NCI-H2171 (cell line): ENCODE data around the gene ANGEL2.
"Not testable (repeated sequence)": the region's sequence is repeated elsewhere in the genome, so short reads cannot be mapped to it uniquely, and the experiment has no call there.

ENCODE experiments used
- DNase-seq: peaks from one replicate; lab custom pipeline; 2025; lab: John Stamatoyannopoulos, UW

ANGEL2 gene, protein sequence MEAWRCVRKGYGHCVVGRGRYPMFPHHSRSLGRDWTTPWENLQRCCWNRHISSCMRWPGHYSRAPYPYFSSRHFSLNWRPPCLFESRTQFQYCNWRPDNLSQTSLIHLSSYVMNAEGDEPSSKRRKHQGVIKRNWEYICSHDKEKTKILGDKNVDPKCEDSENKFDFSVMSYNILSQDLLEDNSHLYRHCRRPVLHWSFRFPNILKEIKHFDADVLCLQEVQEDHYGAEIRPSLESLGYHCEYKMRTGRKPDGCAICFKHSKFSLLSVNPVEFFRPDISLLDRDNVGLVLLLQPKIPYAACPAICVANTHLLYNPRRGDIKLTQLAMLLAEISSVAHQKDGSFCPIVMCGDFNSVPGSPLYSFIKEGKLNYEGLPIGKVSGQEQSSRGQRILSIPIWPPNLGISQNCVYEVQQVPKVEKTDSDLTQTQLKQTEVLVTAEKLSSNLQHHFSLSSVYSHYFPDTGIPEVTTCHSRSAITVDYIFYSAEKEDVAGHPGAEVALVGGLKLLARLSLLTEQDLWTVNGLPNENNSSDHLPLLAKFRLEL

DNA sequence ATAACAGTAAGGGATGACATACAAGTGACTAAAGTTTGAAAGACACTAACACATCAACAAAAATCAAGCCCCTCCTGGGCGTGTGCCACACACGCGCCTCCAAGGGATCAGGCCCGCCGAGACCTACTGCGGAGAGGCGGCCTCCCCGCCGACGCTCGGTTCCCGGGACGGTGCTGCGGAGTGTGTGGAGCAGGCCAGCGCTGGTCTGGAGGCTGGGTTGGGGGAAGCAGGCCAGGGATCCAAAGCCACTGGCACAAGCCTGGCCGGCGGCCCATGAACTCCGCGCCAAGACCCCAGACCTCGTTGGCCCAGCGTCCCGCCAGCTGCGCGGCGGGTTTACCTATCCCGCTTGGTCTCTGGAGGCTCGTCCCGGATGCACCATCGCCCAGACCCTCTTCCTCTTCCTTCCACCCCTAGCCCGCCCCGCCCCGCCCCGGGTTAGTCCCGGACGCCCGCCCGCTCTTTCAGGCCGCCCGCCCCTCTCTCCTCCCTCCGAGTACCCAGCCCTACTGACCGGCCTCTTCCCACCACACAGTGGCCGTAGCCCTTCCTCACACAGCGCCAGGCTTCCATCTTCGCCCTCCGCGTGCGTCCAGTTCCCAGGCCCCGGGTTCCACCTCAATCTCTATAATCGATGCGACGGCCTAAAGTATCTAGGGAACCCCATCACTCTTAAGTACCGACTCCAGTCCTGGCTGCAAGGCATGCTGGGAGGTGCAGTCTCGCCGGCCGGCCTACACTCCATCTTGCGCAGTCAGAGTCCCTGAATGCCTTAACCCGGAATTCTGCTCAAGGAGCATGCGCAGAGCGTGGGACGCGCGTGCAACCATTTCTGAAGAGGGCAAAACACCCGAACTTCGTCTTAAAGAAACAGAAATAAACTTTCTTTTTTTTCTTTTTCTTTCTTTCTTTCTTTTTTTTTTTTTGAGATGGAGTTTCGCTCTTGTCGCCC is at the start of gene ANGEL2:
Gene ANGEL2, minus strand, starts transcription at position 769 of the 952 bp plus-strand sequence. Its CDS starts 196 bp downstream, at position 573.
- peak; percentile 93 for DNase-seq

DNA sequence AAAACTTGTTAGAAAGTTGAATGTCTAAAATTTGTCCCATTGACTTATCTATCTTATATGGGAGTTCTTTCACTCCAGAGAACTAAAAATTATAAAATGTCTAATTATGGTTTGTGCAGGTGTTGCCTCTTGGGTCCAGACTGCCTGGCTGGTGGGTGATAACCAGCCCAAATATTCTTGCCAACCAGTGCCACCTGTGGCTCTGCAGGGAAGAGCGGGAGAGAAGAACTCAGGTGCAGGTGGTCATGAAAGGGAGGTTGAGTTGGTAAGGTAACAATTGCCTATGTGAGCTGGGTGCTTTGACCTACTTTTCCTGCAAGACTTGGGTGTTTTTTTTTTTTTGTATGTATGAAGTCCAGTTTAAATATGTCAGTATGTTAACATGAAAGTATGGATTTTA is 45.6 kb upstream of the ANGEL2 start:
- DNase-seq = no peak

DNA sequence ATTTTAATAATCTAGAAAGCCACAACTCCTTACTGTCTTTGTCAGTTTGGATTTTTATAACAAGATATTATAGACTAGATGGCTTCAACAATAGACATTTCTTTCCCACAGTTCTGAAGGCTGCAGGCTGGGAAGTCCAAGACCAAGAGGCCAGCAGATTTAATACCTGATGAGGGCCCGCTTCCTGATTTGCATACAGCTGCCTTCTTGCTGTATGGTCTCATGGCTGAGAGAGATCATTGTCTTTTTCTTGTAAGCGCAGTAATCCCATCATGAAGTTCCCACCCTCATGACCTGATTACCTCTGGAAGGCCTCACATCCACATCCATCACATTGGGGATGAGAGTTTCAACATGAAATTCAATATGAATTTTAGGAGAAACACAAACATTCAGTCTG is 45.2 kb upstream of the ANGEL2 start:
- no peak for DNase-seq

DNA sequence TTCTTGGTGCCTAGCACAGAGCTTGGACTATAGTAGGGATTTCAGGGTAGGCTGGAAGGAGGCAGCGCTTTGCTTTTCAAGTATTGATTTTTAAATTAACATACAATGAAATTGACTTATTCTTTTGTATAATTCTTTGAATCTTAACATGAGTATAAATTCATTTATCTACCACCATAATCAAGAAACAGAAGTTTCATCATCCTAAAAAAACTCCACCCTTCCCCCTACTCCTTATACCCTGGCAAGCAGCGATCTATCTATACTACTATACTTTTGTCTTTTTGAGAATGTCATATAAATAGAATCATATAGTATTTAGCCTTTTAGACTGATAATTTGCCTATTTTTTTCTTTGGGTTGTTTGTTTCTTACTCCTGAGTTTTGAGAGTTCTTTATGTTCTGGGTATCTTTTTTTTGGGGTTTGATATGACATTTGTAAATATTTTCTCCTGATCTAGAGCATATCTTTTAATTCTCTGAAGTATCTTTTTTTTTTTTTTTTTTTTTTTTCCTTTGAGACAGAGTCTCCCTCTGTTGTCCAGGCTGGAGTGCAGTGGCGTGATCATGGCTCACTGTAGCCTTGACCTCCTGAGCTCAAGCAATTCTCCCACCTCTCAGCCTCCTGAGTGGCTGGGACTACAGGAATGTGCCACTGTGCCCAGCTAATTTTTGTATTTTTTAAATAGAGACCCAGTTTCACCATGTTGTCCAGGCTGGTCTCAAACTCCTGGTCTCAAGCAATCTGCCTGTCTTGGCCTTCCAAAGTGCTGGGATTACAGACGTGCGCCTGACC is 41.8 kb upstream of the ANGEL2 start:
- DNase-seq = no peak

DNA sequence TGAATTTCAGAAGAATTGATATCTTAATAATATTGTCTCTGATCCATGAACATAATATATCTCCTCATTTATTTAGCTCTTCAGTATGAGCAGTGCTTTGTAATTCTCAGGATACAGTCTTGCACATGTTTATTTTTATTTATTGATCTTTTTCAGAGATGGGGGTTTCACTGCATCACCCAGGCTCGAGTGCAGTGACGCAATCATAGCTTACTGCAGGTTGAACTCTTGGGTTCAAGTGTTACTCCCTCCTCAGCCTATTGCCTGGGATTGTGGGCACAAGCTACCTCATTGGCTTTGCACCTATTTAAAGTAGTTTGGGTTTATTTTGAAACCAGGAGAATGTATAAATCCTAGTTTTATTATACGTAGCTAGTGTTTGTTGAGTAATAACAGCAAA is 40.1 kb upstream of the ANGEL2 start:
- no peak for DNase-seq

DNA sequence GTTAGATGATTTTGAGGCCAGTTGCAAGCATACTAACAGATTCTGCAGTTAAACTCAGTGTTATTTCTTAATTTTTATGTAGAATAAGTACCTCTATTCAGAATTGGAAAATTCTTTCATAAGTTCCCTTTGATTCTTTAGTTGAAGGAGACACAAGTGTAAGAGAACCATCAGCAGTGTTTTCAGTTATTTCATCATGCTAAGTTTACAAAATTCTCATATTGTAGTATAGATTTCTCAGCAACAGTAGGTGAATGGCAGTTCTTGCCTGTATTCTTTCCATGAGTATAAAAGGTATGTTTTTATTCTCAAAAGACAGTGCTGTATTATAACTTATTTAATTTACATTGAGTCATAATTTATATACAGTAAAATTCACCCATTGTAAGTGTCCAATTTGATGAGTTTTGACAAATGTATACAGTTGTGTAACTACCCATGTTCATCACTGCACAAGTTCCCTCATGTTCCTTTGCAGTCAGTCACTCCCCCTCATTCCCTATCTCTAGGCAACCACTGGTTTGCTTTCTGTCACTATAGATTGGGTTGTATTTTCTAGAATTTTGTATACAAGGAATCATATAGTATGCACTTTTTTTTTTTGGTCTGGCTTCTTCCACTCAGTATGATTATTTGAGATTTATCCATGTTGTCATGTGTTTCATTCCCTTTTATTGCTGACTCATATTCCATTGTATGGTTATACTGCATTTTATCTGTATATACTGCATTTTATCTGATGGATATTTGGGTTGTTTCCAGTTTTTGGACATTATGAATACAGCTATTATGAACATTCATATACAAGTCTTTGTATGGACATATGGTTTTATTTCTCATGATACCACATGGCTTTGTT is 39.3 kb upstream of the ANGEL2 start:
- DNase-seq = no peak

DNA sequence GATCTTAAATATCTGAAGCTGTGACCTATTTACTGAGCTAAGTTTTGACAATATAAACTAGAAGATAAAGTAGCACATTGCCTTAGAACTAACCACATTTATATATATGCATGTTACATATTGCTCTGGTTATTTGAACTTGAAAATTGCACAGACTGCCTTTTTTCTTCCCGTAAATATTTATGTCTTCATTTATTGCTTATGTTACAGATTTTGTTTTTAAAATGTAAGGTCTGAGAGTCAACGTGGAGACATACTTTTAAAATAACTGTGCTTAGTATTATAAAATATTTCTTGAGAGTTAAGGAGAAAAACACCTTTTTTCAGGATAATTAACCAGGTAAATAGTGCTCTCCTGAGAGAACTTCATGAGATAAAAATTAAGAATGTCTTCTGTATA is 38.5 kb upstream of the ANGEL2 start:
- DNase-seq = no peak

DNA sequence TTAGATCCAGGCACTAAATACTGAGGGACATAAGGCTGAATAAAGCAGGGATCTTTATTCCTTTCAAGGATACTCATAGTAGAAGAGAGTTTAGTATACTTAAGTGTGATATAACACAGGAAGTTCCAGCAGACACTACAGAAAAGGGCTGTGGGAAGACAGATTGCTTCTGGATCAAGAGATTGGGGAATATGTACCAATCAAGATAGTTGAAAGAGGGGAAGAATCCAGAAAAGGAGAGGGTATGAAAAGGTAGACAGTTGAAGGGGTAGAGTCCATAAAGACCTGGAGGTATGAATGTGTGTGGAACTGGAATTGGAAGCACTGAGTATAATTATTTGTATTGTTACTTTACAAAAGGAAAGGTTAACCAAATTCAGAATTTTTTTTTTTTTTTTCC is 37.8 kb upstream of the ANGEL2 start:
- no peak for DNase-seq

DNA sequence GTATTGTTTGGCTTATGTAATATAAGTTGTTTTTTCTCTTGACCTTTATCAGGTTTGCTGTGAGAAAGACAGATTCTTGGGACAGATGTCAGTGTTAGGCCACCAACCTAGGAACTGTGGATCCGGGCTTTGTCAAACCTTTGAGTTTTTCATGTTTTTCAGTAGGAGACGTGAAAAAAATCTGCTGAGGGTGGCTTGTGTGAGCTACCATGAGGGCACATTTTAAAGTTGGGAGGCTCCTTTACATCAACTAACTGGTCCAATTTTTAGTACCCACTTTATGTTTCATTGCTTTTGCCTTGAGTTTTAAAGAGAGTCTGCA is 36.2 kb upstream of the ANGEL2 start:
- no peak for DNase-seq

DNA sequence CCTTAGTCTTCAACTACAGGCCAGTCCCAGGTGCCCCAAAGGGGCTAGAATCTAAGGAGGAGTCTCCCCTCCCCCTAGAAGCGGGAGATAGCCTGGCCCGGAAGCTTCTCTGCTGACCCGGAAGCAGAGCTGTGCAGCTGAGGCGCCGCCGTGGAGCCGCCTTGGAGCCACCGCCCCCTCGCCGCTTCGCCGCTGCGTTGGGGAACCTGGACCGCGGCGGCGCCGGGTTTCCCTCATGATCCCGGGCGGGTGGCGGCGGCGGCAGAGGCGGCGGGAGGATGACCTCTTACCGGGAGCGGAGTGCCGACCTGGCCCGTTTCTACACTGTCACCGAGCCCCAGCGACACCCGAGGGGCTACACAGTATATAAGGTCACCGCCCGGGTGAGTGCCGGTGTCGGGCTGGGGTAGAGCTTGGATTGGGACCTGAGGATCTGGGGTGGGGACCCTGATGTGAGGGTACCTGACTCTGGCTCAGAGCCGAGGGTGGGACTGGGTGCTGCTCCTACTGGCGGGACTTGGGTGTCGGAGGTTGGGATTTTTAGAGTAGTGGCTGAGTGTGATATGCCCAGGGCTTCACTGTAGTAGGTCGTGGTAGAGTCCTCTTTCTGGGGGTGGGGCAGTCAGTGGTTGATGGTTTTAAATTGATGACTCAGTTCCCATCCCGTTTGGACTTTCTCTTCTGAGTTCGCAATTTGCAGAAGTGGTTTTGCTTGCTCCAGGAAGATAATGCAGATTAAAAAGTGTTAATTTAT is 35.6 kb upstream of the ANGEL2 start, which contains the start of gene RPS6KC1:
Gene RPS6KC1, plus strand, starts transcription at position 115 of the 754 bp plus-strand sequence. Its CDS starts 164 bp downstream, at position 279.
- peak; percentile 84 for DNase-seq

DNA sequence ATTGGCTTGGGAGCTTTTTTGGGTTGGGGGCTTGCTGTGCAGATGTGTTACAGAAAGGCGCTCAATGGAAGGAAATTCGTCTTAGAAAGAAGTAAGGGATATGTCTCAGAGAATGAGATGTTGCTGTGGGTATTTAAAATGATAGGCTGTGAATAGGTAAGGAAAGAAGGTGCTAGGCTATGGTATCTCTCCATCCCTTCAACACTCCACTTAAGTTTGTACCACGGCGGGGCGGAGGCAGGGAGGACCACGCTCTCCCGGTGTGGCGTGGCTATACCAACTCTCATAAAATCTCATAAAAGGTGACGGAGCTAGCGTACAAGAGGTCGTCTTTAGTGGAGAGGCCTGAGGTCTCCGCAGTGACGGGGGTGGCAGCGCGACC is 35.1 kb upstream of the ANGEL2 start:
- peak; percentile 59 for DNase-seq

DNA sequence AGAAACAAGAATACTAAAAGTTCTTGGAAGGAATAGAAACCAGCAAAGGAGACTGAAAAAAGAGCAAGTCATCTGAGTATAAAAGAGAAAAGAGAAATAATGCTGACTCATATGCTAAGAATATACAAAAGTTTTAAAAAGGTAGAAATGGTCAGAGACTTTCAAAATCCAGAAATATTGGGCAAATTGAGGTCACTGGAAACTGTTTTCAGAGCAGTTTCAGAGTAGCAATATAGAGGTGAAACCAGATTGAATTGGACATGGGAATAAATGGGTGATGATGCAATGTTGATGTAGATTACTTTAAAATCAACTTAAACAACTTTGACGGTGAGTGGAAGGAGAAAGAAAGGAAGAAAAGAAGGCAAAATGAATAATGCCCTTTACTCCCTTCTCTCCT is 33.6 kb upstream of the ANGEL2 start:
- DNase-seq = no peak

DNA sequence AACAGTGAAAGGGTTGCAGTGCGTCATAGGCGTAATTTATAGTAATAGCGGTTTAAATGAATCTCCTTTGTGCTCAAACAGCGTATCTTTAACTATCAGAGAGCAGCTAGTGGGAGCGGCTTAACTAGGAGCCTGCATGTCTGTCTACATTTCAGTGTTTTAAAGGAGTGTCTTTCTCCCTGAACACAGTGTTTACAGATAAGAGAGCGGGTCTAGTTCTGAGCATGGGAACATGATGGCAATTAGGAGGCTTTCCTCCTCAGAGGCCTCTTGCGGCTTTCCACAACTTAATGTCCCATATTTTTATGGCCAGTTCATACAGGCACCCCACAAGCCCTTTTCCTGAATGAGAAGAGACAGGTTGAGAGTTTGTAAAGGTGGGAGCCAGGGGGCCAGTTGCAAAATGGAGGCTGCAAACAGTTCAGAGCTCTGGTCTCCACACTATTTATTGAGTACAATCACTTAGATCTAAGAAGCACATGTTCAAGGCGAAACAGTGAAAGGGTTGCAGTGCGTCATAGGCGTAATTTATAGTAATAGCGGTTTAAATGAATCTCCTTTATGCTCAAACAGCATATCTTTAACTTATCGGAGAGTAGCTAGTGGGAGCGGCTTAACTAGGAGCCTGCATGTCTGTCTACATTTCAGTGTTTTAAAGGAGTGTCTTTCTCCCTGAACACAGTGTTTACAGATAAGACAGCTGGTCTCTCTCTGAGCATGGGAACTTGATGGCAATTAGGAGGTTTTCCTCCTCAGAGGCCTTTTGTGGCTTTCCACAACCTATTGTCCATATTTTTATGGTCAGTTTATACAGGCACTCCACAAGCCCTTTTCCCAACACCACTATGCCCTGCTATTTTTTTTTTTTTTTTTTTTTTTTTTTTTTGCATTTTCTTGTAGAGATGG is 29.9 kb upstream of the ANGEL2 start:
- DNase-seq = not testable (repeated sequence)

DNA sequence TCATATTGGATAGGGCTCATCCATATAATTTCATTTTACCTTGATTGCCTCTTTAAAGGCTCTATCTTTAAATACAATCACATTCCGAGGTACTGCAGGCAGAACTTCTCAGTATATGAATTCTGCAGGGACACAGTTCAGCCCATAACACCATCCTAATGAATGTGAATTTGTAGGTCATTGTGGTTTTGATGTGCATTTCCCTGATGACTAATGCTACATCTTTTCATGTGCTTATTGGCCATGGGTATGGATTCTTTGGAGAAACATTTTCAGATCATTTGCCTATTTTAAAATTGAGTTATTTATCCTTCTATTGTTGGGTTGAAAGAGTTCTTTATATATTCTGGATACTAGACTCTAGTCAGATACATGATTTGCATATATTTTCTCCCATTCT is 25.8 kb upstream of the ANGEL2 start:
- DNase-seq = no peak

DNA sequence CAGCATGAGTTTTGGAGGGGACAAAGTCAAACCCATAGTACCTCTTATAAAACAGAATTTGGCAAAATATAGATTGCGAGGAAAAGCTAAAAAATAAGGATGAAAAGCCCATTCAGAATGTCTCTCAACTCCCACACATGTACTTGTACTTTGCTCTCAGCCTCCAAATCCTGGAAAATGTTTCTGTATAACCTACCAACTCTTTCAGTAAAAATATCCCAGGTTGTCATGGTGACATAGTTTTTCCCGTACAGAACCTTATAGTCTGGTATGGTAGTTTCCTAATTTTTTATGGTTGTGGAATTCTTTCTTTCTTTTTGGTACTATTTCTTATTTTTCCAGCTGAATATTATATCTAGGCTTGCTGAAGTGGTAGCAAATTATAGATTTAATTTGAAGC is 19.9 kb upstream of the ANGEL2 start:
- DNase-seq = no peak

DNA sequence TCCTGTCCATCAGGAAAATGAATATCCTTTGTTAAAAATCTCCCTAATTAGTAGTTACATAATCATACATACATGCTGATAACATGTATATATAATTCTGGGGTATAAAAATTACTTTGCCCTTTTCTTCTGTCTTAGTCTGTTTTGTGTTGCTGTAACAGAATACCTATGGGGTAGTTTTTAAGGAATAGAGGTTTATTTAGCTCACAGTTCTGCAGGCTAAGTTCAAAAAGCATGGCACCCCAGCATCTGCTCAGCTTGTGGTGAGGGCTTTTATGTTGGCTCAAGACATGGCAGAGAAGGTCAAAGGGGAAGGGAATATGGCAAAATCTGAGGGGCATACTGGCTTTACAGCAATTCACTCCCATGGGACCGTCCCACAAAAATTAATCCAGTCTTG is 19.0 kb upstream of the ANGEL2 start:
- no peak for DNase-seq

DNA sequence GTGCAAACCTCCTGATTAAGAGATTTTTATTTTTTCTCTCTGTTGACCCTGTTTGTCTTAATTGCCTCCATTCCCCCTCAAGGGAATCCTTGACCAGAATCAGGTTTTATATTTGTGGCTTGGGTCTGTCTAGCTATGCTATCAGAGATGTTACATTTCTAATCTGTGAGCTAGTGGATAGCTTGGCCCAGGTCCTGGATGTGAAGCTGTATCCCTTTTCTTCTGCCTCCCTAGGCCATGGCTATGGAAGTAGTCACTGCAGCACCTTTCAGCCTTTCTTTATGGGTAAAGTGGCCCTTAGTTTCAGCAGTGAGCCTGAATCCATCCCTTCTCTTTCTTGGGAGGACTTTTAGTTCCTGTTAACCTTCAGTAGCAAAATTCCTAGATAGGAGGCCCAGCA is 17.0 kb upstream of the ANGEL2 start:
- DNase-seq = no peak

DNA sequence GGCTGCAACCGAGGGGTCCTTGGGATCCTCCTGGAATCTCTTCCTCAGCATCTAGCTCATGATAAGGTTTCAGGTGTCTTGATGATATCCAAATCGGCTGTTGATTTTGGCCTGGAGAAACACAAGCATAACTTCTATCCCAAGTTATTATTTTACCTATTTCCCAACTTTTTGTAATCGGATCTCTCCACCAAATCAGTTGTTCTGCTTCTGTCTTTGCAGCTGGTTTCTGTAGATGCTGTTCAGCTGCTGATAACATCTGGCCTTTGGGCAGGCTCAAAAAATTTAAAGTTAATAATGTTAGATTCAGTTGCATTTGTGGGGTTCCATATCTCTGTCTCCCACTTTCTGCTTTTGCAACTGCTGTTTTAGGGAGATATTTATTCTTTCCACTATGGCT is 11.4 kb upstream of the ANGEL2 start:
- not testable (repeated sequence) for DNase-seq

DNA sequence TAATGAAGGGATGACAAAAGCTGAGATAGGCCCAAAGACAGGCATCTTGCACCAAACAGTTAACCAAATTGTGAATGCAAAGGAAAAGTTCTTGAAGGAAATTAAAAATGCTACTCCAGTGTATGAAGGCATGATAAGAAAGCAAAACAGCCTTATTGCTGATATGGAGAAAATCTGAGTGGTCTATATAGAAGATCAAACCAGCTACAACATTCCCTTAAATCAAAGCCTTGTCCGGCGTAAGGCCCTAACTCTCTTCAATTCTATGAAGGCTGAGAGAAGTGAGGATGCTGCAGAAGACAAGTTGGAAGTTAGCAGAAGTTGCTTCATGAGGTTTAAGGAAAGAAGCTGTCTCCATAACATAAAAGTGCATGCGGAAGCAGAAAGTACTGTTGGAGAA is 4.3 kb upstream of the ANGEL2 start:
- DNase-seq = no peak
